GM12864 (cell line): ENCODE results near the gene RANGRF.
A peak's percentile ranks its signal among the peaks of the same experiment; 100 is the strongest.

ENCODE experiments used
- DNase-seq: peaks from one replicate; pipeline ENCODE4 v3.0.0-alpha.2; 2011; ENCODE audit warnings: low read depth
- H3K4me3 ChIP-seq: 2 replicates; pipeline ENCODE4 v1.5.1; 2011; ENCODE audit warnings: mild to moderate bottlenecking, low read depth, low read length, control low read depth
- TF ChIP-seq, protein P1 (sequence below): IDR thresholded peaks from 2 replicates; pipeline ENCODE4 v1.5.1; 2011; ENCODE audit warnings: low read depth, mild to moderate bottlenecking, moderate library complexity, low read length, control low read depth, inconsistent platforms; ENCODE audit errors: missing control alignments

The RANGRF gene

DNA sequence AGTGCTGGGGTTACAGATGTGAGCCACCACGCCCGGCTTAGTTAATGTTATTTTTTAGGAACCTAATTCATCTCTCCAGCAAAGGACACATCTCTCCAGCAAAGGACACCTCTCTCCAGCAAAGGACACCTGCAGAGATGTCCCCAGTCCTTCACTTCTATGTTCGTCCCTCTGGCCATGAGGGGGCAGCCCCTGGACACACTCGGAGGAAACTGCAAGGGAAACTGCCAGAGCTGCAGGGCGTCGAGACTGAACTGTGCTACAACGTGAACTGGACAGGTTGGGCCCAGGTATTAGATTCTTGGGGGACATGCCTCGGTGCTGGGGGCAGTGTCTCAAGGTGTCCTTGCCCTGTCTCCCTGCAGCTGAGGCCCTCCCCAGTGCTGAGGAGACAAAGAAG lies 34.7 kb upstream of the RANGRF start:
- TF ChIP-seq, protein P1, sequence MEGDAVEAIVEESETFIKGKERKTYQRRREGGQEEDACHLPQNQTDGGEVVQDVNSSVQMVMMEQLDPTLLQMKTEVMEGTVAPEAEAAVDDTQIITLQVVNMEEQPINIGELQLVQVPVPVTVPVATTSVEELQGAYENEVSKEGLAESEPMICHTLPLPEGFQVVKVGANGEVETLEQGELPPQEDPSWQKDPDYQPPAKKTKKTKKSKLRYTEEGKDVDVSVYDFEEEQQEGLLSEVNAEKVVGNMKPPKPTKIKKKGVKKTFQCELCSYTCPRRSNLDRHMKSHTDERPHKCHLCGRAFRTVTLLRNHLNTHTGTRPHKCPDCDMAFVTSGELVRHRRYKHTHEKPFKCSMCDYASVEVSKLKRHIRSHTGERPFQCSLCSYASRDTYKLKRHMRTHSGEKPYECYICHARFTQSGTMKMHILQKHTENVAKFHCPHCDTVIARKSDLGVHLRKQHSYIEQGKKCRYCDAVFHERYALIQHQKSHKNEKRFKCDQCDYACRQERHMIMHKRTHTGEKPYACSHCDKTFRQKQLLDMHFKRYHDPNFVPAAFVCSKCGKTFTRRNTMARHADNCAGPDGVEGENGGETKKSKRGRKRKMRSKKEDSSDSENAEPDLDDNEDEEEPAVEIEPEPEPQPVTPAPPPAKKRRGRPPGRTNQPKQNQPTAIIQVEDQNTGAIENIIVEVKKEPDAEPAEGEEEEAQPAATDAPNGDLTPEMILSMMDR, result no peak
- DNase-seq, result no peak
- H3K4me3 ChIP-seq, result no peak overlapping the region

GRCh38 chr17:8254881-8255280 lies 33.6 kb upstream of the RANGRF start:
- H3K4me3 ChIP-seq, result no peak overlapping the region
- no peak for DNase-seq
- TF ChIP-seq, protein P1, result no peak

- no peak overlapping the region for H3K4me3 ChIP-seq
- TF ChIP-seq, protein P1, result peak; percentile 8
These were observed 33.0 kb upstream of the RANGRF start for GRCh38 chr17:8255499-8255898.

DNA sequence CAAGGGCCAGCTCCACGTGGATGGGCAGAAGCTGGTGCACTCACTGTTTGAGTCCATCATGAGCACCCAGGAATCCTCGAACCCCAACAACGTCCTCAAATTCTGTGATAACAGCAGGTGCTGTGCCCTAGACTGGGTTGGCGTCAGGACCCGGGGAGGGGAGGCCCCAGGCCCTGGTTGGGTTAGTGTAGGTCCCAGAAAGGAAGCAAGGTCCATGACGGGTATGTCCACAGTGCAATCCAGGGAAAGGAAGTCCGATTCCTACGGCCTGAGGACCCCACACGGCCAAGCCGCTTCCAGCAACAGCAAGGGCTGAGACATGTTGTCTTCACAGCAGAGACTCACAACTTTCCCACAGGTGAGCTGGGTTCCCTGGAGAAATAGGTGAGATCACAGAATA lies 32.2 kb upstream of the RANGRF start:
- DNase-seq, result no peak
- H3K4me3 ChIP-seq, result no peak overlapping the region
- TF ChIP-seq, protein P1, result no peak

More at GRCh38 chr17:8255499-8255898, 33.0 kb upstream of the RANGRF start:
- DNase-seq, result no peak

DNA sequence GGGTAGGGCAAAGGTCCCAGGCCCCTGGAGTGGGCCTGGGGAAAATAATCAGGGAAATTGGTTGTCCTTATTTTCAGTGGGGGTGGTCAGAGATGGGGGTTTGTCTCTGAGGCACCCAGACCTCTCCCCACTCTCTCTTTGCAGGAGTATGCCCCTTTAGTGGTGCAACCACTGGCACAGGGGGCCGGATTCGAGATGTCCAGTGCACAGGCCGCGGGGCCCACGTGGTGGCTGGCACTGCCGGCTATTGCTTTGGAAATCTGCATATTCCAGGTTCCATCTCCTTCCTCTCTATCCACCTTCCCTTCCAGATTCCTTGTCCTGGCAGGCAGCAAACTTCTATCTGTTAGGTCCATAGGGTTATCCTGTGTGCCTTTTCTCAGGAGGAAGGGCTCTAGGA lies 31.8 kb upstream of the RANGRF start:
- H3K4me3 ChIP-seq, result no peak overlapping the region
- TF ChIP-seq, protein P1, result no peak

DNA sequence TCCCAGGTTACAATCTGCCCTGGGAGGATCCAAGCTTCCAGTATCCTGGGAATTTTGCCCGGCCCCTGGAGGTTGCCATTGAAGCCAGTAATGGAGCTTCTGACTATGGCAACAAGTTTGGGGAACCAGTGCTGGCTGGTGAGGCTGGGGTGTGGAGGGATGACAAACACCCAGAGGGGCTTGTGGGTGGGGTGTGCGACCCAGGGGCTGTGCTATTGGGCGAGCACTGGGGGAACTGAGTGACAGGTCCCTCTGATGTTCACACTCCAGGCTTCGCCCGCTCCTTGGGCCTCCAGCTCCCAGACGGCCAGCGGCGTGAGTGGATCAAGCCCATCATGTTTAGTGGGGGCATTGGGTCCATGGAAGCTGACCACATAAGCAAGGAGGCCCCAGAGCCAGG lies 30.7 kb upstream of the RANGRF start:
- DNase-seq, result no peak
- no peak overlapping the region for H3K4me3 ChIP-seq
- TF ChIP-seq, protein P1, result no peak

More for the DNA sequence above, 31.8 kb upstream of the RANGRF start:
- no peak for DNase-seq

DNA sequence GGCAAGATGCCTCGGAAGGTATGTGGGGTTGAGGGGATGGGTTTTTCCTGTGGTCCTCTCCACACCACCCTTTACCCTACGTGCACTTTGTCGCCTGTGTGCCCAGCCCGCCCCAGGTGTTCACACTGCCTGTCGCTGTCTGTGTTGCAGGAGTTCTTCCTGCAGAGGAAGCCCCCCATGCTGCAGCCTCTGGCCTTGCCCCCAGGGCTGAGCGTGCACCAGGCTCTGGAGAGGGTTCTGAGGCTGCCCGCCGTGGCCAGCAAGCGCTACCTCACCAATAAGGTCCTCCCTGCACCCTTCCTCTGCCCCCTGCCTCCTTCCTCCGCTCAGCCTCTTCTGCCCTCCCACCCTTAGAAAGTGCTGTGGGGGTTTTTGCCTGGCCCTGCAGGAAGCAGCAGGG lies 24.1 kb upstream of the RANGRF start:
- no peak for DNase-seq
- no peak overlapping the region for H3K4me3 ChIP-seq
- TF ChIP-seq, protein P1, result no peak
